ENCODE data around the gene GPD2.

DNA sequence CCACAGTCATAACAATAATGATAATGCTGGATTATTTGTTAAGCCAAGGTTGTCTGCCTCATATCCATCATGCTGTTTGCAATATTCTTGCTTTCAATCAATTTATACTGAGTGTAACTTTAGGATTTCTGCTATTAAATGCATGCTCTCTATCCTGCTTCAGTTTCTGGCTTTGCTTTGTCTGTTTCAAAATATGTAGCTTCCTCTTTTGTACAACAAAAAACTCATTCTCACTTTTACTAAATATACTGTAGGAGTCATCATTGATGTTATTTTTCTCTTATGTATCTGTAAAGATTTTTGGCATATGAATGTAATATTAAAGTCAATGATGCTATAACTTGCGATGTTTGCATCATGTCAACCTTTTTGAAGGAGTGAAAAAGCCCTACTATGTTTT is 149.3 kb downstream of the GPD2 start:
- TF ChIP-seq POLR2AphosphoS5 (IDR thresholded peaks at IDR 0.05; ENCODE audit: low read depth, low read length) (no peak), TAF1 (IDR thresholded peaks at IDR 0.05; ENCODE audit: borderline replicate concordance, low read depth, low read length) (no peak)

All from GM12892 (cell line).